Keratinocyte (primary cell): ENCODE data around the gene GON7. TPM values are rescaled to one million over a fixed set of nuclear protein-coding genes. Genes with fewer than 3 reads are reported as not detected.

Experiments used
- DNase-seq: peaks from one replicate; pipeline ENCODE4 v3.0.0-alpha.2; 2011; ENCODE audit warnings: low read depth, missing footprints, low spot score
- FAIRE-seq: peaks from 2 replicates; lab custom pipeline; 2011; peaks lifted over from hg19 to GRCh38; lab: Jason Lieb, UNC
- H2AFZ ChIP-seq: 2 replicates; pipeline ENCODE4 v1.6.0; 2012; ENCODE audit warnings: low read length, control low read depth, inconsistent platforms; ENCODE audit not compliant: control insufficient read depth
- H3K27ac ChIP-seq: 2 replicates; pipeline ENCODE4 v1.5.1; 2011; ENCODE audit warnings: low read length; ENCODE audit not compliant: control insufficient read depth, insufficient read depth
- H3K27me3 ChIP-seq: 3 replicates; pipeline ENCODE4 v1.6.0; 2011; ENCODE audit warnings: low read length; ENCODE audit not compliant: control insufficient read depth, insufficient read depth; ENCODE audit errors: extremely low read depth
- H3K36me3 ChIP-seq, 2 experiments: 2 replicates in 1 of 2; 3 replicates in 1 of 2; pipeline ENCODE4 v1.5.1; 2011; ENCODE audit warnings: low read length in 2 of 2, mild to moderate bottlenecking in 1 of 2; ENCODE audit not compliant: control insufficient read depth in 2 of 2, insufficient read depth in 2 of 2; ENCODE audit errors: extremely low read depth in 1 of 2
- H3K4me1 ChIP-seq: 3 replicates; pipeline ENCODE4 v1.5.1; 2011; ENCODE audit warnings: low read length; ENCODE audit not compliant: control insufficient read depth, insufficient read depth; ENCODE audit errors: extremely low read depth
- H3K4me2 ChIP-seq: 3 replicates; pipeline ENCODE4 v1.6.0; 2011; ENCODE audit warnings: low read depth, low read length; ENCODE audit not compliant: control insufficient read depth, insufficient read depth; ENCODE audit errors: extremely low read depth
- H3K4me3 ChIP-seq, 3 experiments: fragments of 200-600 bp in 1 of 3; sonication (generic) in 1 of 3; 2 replicates in 2 of 3; 3 replicates in 1 of 3; pipeline ENCODE4 v1.5.1; 2011 to 2016; ENCODE audit warnings: low read length in 3 of 3, mild to moderate bottlenecking in 3 of 3, control low read depth in 2 of 3, inconsistent platforms in 1 of 3, low read depth in 1 of 3, mixed read lengths in 1 of 3, mixed run types in 1 of 3, moderate library complexity in 1 of 3; ENCODE audit not compliant: control insufficient read depth in 2 of 3, insufficient read depth in 2 of 3; ENCODE audit errors: extremely low read depth in 1 of 3
- H3K79me2 ChIP-seq: 2 replicates; pipeline ENCODE4 v1.6.0; 2012; ENCODE audit warnings: low read length; ENCODE audit not compliant: control insufficient read depth, insufficient read depth
- H3K9ac ChIP-seq: 3 replicates; pipeline ENCODE4 v1.6.0; 2011; ENCODE audit warnings: low read length; ENCODE audit not compliant: control insufficient read depth, insufficient read depth; ENCODE audit errors: extremely low read depth
- H3K9me1 ChIP-seq: 3 replicates; pipeline ENCODE4 v1.6.0; 2011; ENCODE audit warnings: low read length; ENCODE audit not compliant: control insufficient read depth, insufficient read depth; ENCODE audit errors: extremely low read depth
- H3K9me3 ChIP-seq: 2 replicates; pipeline ENCODE4 v1.5.1; 2012; ENCODE audit warnings: low read depth, low read length; ENCODE audit not compliant: control insufficient read depth
- H4K20me1 ChIP-seq: 3 replicates; pipeline ENCODE4 v1.6.0; 2011; ENCODE audit warnings: low read length; ENCODE audit not compliant: control insufficient read depth, insufficient read depth; ENCODE audit errors: extremely low read depth
- CTCF ChIP-seq, 3 experiments: IDR thresholded peaks in 1 of 3; conservative IDR thresholded peaks in 1 of 3; optimal IDR thresholded peaks in 1 of 3; 2 replicates in 2 of 3; 3 replicates in 1 of 3; pipeline versions ENCODE3 to v1.5.1; 2011; ENCODE audit warnings: low read length in 3 of 3, mild to moderate bottlenecking in 3 of 3, moderate library complexity in 2 of 3, control low read depth in 1 of 3, inconsistent platforms in 1 of 3; ENCODE audit not compliant: insufficient read depth in 2 of 3; ENCODE audit errors: extremely low read depth in 1 of 3
- EZH2 ChIP-seq: IDR thresholded peaks from one replicate; pipeline ENCODE4 v1.6.1; 2012; ENCODE audit warnings: inconsistent platforms, mild to moderate bottlenecking, low read length, moderate library complexity
- dilution Hi-C: fragments of 300-500 bp; cut with MboI; formaldehyde crosslinking; loops from one replicate; pipeline ENCODE4 v1.7.0; 2020; ENCODE audit warnings: low sequenced_read_pairs; ENCODE audit not compliant: extremely low pct_ligation_motif_present
- polyA plus RNA-seq, 5 experiments: library from polyadenylated mRNA; depleted of rRNA in 3 of 5; stranded (reverse) in 3 of 5; stranded (forward) in 1 of 5; unstranded in 1 of 5; fragments of >200 nt; gene quantifications; 1 replicate in 1 of 5; 2 replicates in 3 of 5; 3 replicates in 1 of 5; pipeline versions ENCODE4 v1.2.1 to v1.2.3, GENCODE V29; 2011 to 2012; ENCODE audit warnings: missing spikeins in 2 of 5, low read depth in 1 of 5, low replicate concordance in 1 of 5

The GON7 gene
- polyA plus RNA-seq, 1 donor (not counting 4 experiments of a cell fraction or from before 2014, with no cell fraction given), result 12.6 TPM

GRCh38 chr14:93220509-93220908 is 13.6 kb upstream of the GON7 start:
- Histone ChIP-seq H3K36me3 (peaks cover 3 to 23% of the 10 kb centered on the region in 2 experiments), H3K4me1 (no peaks in the 10 kb centered on the region), H3K79me2 (no peaks in the 10 kb centered on the region), H3K9ac (no peak overlapping the region), H3K9me3 (no peaks in the 10 kb centered on the region), H3K27me3 (no peaks in the 10 kb centered on the region), H3K4me3 (no peak overlapping the region), H4K20me1 (no peaks in the 10 kb centered on the region), H3K9me1 (no peaks in the 10 kb centered on the region), H3K4me2 (no peak overlapping the region), H2AFZ (no peak overlapping the region), H3K27ac (no peak overlapping the region)
- dilution Hi-C loops, result no loop called here
- FAIRE-seq, result no peak
- TF ChIP-seq EZH2 (no peak), CTCF (optimal IDR thresholded peaks at IDR 0.05 in 1 of 3, IDR thresholded peaks at IDR 0.05 in 1 of 3, conservative IDR thresholded peaks at IDR 0.05 in 1 of 3; ENCODE audit: extremely low read depth in 1 of 3, insufficient read depth in 2 of 3, low read length in 3 of 3) (no peak)
- no peak for DNase-seq

DNA sequence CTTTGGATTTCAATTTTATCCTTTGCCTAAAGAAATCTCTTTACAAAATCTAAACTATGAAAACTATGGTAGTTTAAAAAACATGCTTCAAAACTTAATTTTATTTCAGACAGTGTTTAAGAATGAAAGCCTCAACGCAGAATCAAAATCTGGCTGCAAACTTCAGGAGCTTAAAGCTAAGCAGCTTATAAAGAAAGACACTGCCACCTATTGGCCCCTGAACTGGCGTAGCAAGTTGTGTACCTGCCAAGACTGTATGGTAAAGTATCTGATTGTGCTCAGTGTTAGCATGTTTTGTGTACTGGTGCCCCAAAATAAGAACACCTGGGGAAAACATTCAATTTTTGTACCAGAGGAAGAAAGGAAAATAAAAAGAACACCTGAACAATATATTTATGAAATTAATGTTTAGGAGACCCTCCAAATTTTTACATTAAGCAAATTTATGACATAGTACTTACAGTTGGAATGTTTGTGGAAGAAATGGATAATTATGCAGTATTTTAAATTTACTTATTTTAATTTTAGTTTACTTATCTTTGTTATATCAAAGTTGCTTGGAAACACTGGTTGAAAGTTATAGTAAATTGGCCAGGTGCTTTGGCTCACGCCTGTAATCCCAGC is 12.3 kb upstream of the GON7 start:
- peak; percentile 69 for FAIRE-seq
- TF ChIP-seq EZH2 (no peak), CTCF (optimal IDR thresholded peaks at IDR 0.05 in 1 of 3, IDR thresholded peaks at IDR 0.05 in 1 of 3, conservative IDR thresholded peaks at IDR 0.05 in 1 of 3; ENCODE audit: extremely low read depth in 1 of 3, insufficient read depth in 2 of 3, low read length in 3 of 3) (peak; percentile 66 to 77 (median 67))
- Histone ChIP-seq H3K4me3 (no peak overlapping the region), H3K4me1 (no peaks in the 10 kb centered on the region), H3K27ac (no peak overlapping the region), H3K9me3 (no peaks in the 10 kb centered on the region), H4K20me1 (no peaks in the 10 kb centered on the region), H3K79me2 (no peaks in the 10 kb centered on the region), H3K27me3 (no peaks in the 10 kb centered on the region), H2AFZ (no peak overlapping the region), H3K4me2 (no peak overlapping the region), H3K36me3 (peaks cover 3 to 25% of the 10 kb centered on the region in 2 experiments), H3K9ac (no peak overlapping the region), H3K9me1 (no peaks in the 10 kb centered on the region)
- dilution Hi-C loops, result no loop called here
- DNase-seq, result peak; percentile 26
